H9 (cell line): Measurements from ENCODE around the gene C12orf75. TPM values are rescaled to one million over a fixed set of nuclear protein-coding genes. Genes with fewer than 3 reads are reported as not detected.

Experiments
- DNase-seq: peaks from one replicate; pipeline ENCODE4 v3.0.0-alpha.2; 2017
- H2AFZ ChIP-seq: one replicate; pipeline ENCODE4 v1.6.1; 2013; ENCODE audit warnings: mild to moderate bottlenecking, low read length, control low read depth, moderate library complexity
- H2AK5ac ChIP-seq: 2 replicates; pipeline ENCODE4 v1.6.1; 2013; ENCODE audit warnings: low read length, control low read depth, mixed read lengths; ENCODE audit not compliant: insufficient read length
- H2BK120ac ChIP-seq: one replicate; pipeline ENCODE4 v1.6.1; 2013; ENCODE audit warnings: low read depth, mild to moderate bottlenecking, low read length, control low read depth, inconsistent platforms; ENCODE audit not compliant: poor library complexity, severe bottlenecking
- H2BK12ac ChIP-seq: 2 replicates; pipeline ENCODE4 v1.6.1; 2013; ENCODE audit warnings: low read length, control low read depth, mixed read lengths, low read depth; ENCODE audit not compliant: insufficient read length
- H2BK15ac ChIP-seq: 2 replicates; pipeline ENCODE4 v1.6.1; 2013; ENCODE audit warnings: low read depth, low read length, control low read depth
- H2BK20ac ChIP-seq: one replicate; pipeline ENCODE4 v1.6.1; 2013; ENCODE audit warnings: low read depth, mild to moderate bottlenecking, low read length, control low read depth, inconsistent platforms; ENCODE audit not compliant: poor library complexity, severe bottlenecking
- H2BK5ac ChIP-seq: 2 replicates; pipeline ENCODE4 v1.6.1; 2013; ENCODE audit warnings: low read length, control low read depth, mixed read lengths; ENCODE audit not compliant: insufficient read length
- H3K14ac ChIP-seq: 2 replicates; pipeline ENCODE4 v1.6.1; 2013; ENCODE audit warnings: low read length, control low read depth; ENCODE audit not compliant: insufficient read depth
- H3K18ac ChIP-seq: 2 replicates; pipeline ENCODE4 v1.6.1; 2013; ENCODE audit warnings: low read depth, mild to moderate bottlenecking, mixed read lengths, low read length, control low read depth; ENCODE audit not compliant: insufficient read length
- H3K23ac ChIP-seq: 2 replicates; pipeline ENCODE4 v1.6.1; 2013; ENCODE audit warnings: low read length, control low read depth, mixed read lengths, low read depth; ENCODE audit not compliant: insufficient read length
- H3K23me2 ChIP-seq: 2 replicates; pipeline ENCODE4 v1.6.1; 2013; ENCODE audit warnings: low read depth, mild to moderate bottlenecking, mixed read lengths, low read length, control low read depth; ENCODE audit not compliant: insufficient read length, poor library complexity, severe bottlenecking
- H3K27ac ChIP-seq: 2 replicates; pipeline ENCODE4 v1.5.1; 2013; ENCODE audit warnings: low read length, control low read depth, mixed read lengths, low read depth; ENCODE audit not compliant: insufficient read length
- H3K27me3 ChIP-seq: 2 replicates; pipeline ENCODE4 v1.6.1; 2013; ENCODE audit warnings: low read length, control low read depth, inconsistent platforms; ENCODE audit not compliant: insufficient read depth
- H3K4ac ChIP-seq: 2 replicates; pipeline ENCODE4 v1.6.1; 2013; ENCODE audit warnings: low read depth, mild to moderate bottlenecking, control low read depth, inconsistent platforms, low read length, moderate library complexity
- H3K4me1 ChIP-seq: 2 replicates; pipeline ENCODE4 v1.6.1; 2013; ENCODE audit warnings: low read length, control low read depth, inconsistent platforms; ENCODE audit not compliant: insufficient read depth
- H3K4me2 ChIP-seq: 2 replicates; pipeline ENCODE4 v1.6.1; 2013; ENCODE audit warnings: low read length, control low read depth, mixed read lengths; ENCODE audit not compliant: insufficient read length, insufficient read depth
- H3K56ac ChIP-seq: 2 replicates; pipeline ENCODE4 v1.6.1; 2013; ENCODE audit warnings: low read depth, mild to moderate bottlenecking, mixed read lengths, low read length, control low read depth; ENCODE audit not compliant: insufficient read length
- H3K79me1 ChIP-seq: 2 replicates; pipeline ENCODE4 v1.6.1; 2013; ENCODE audit warnings: low read depth, mild to moderate bottlenecking, moderate library complexity, low read length, control low read depth, inconsistent platforms; ENCODE audit not compliant: insufficient read depth, poor library complexity, severe bottlenecking
- H3K79me2 ChIP-seq: 2 replicates; pipeline ENCODE4 v1.6.1; 2013; ENCODE audit warnings: low read length, control low read depth, inconsistent platforms; ENCODE audit not compliant: insufficient read depth
- H3K9ac ChIP-seq: 2 replicates; pipeline ENCODE4 v1.6.1; 2013; ENCODE audit warnings: low read length, control low read depth, mixed read lengths; ENCODE audit not compliant: insufficient read length; ENCODE audit errors: extremely low read depth
- H3K9me3 ChIP-seq: one replicate; pipeline ENCODE4 v1.6.1; 2013; ENCODE audit warnings: low read depth, low read length, inconsistent platforms; ENCODE audit not compliant: control insufficient read depth
- H3T11ph ChIP-seq: one replicate; pipeline ENCODE4 v1.6.1; 2013; ENCODE audit warnings: mild to moderate bottlenecking, low read length, control low read depth, inconsistent platforms
- H4K20me1 ChIP-seq: one replicate; pipeline ENCODE4 v1.6.1; 2013; ENCODE audit not compliant: control insufficient read depth, insufficient read length, insufficient read depth
- H4K5ac ChIP-seq: 2 replicates; pipeline ENCODE4 v1.6.1; 2013; ENCODE audit warnings: low read depth, mild to moderate bottlenecking, mixed read lengths, low read length, control low read depth; ENCODE audit not compliant: insufficient read length
- H4K8ac ChIP-seq: replicated peaks from 2 replicates; pipeline ENCODE4 v1.6.1; 2013; ENCODE audit warnings: low read length, control low read depth, mixed read lengths, low read depth; ENCODE audit not compliant: insufficient read length
- H4K91ac ChIP-seq: 2 replicates; pipeline ENCODE4 v1.6.1; 2013; ENCODE audit warnings: low read depth, mild to moderate bottlenecking, moderate library complexity, mixed read lengths, low read length, control low read depth; ENCODE audit not compliant: insufficient read length
- H3K27ac Mint-ChIP-seq, 3 experiments: 2 replicates in 2 of 3; 3 replicates in 1 of 3; pipeline ENCODE4 v1.8.0; 2020 to 2021; ENCODE audit warnings: mixed read lengths in 3 of 3, mild to moderate bottlenecking in 1 of 3, moderate library complexity in 1 of 3
- H3K27me3 Mint-ChIP-seq: 2 replicates; pipeline ENCODE4 v1.8.0; 2021; ENCODE audit warnings: low read depth, mild to moderate bottlenecking, moderate library complexity, mixed read lengths
- H3K36me3 Mint-ChIP-seq, 3 experiments: 2 replicates in 2 of 3; 3 replicates in 1 of 3; pipeline ENCODE4 v1.8.0; 2020 to 2021; ENCODE audit warnings: low read depth in 3 of 3, mixed read lengths in 3 of 3; ENCODE audit not compliant: insufficient read depth in 1 of 3
- H3K4me1 Mint-ChIP-seq, 2 experiments: 2 replicates each; pipeline ENCODE4 v1.8.0; 2020; ENCODE audit warnings: mixed read lengths in 2 of 2
- H3K4me3 Mint-ChIP-seq, 2 experiments: 2 replicates in 1 of 2; 3 replicates in 1 of 2; pipeline ENCODE4 v1.8.0; 2020 to 2021; ENCODE audit warnings: mild to moderate bottlenecking in 2 of 2, mixed read lengths in 2 of 2, moderate library complexity in 1 of 2
- H3K9me3 Mint-ChIP-seq, 2 experiments: 2 replicates in 1 of 2; 3 replicates in 1 of 2; pipeline ENCODE4 v1.8.0; 2020; ENCODE audit warnings: mild to moderate bottlenecking in 2 of 2, mixed read lengths in 2 of 2, moderate library complexity in 1 of 2
- CTCF ChIP-seq: fragments of 200-600 bp; sonication (generic); conservative IDR thresholded peaks from 3 replicates; pipeline ENCODE4 v1.8.0; 2021; ENCODE audit warnings: antibody characterized with exemption, mild to moderate bottlenecking
- WGBS: extraction: QIAGEN DNeasy Blood & Tissue Kit; methylation state at CpG from one replicate; pipeline ENCODE4 v1.1.7; 2013; ENCODE audit warnings: missing lambda C conversion rate, low lambda C conversion rate, mixed read lengths; ENCODE audit not compliant: insufficient read length; ENCODE audit errors: extremely low coverage; 5-methylcytosine and 5-hydroxymethylcytosine counted together
- total RNA-seq: library from RNA; stranded (reverse); gene quantifications from 2 replicates; pipeline ENCODE4 v1.2.1, GENCODE V29; 2021

Gene C12orf75
- total RNA-seq, 1 experiment from 2014 or later: 37.9 TPM

GRCh38 chr12:105294886-105295479 is 35.5 kb upstream of the C12orf75 start:
- Histone ChIP-seq H2BK20ac (no peak overlapping the region), H3K56ac (no peak overlapping the region), H3T11ph (no peak overlapping the region), H4K5ac (no peak overlapping the region), H2BK120ac (no peak overlapping the region), H4K8ac (no peak overlapping the region), H3K4me2 (no peak overlapping the region), H4K91ac (no peak overlapping the region), H2BK12ac (no peak overlapping the region), H3K4me1 (no peaks in the 10 kb centered on the region), H3K9me3 (peaks cover 12% of the 10 kb centered on the region), H2AK5ac (no peak overlapping the region), H3K79me1 (no peaks in the 10 kb centered on the region), H3K27ac (no peak overlapping the region), H3K14ac (no peak overlapping the region), H2AFZ (no peak overlapping the region), H3K27me3 (no peaks in the 10 kb centered on the region; the same call in 1 of the 2 replicates), H3K79me2 (no peaks in the 10 kb centered on the region), H3K4ac (no peak overlapping the region), H4K20me1 (no peaks in the 10 kb centered on the region), H3K9ac (no peak overlapping the region), H2BK15ac (no peak overlapping the region), H3K18ac (no peak overlapping the region), H3K23me2 (no peaks in the 10 kb centered on the region), H3K23ac (no peak overlapping the region), H2BK5ac (no peak overlapping the region)
- no CpG with 5 or more reads among the region's 4 CpGs for WGBS
- no peak for TF ChIP-seq CTCF
- peaks cover 18 to 26% (median 22%) of the 10 kb centered on the region in 3 experiments for H3K36me3 Mint-ChIP-seq
- peaks cover 15 to 20% of the 10 kb centered on the region in 2 experiments for H3K4me1 Mint-ChIP-seq
- H3K9me3 Mint-ChIP-seq: peaks cover 24 to 26% of the 10 kb centered on the region in 2 experiments
- no peak for DNase-seq
- H3K27me3 Mint-ChIP-seq: no peaks in the 10 kb centered on the region; the same call in 1 of the 2 replicates
- H3K27ac Mint-ChIP-seq: no peak overlapping the region
- no peak overlapping the region for H3K4me3 Mint-ChIP-seq
